Adipocyte (in vitro differentiated cells): Measurements from ENCODE around the gene RASA4.
"Not testable (repeated sequence)": the region's sequence is repeated elsewhere in the genome, so short reads cannot be mapped to it uniquely, and the experiment has no call there.

Experiments used
- DNase-seq: peaks from one replicate; pipeline ENCODE4 v3.0.0-alpha.2; 2015; ENCODE audit warnings: low read depth
- H3K27me3 ChIP-seq: replicated peaks from 2 replicates; pipeline ENCODE4 v1.7.0; 2013; ENCODE audit warnings: mild to moderate bottlenecking, low read length, moderate library complexity; ENCODE audit not compliant: control insufficient read depth, insufficient read depth
- H3K36me3 ChIP-seq: 2 replicates; pipeline ENCODE4 v1.7.0; 2013; ENCODE audit warnings: low read length, mild to moderate bottlenecking, moderate library complexity; ENCODE audit not compliant: control insufficient read depth, insufficient read depth, severe bottlenecking
- H3K4me1 ChIP-seq: 2 replicates; pipeline ENCODE4 v1.7.0; 2013; ENCODE audit warnings: mild to moderate bottlenecking, low read length, moderate library complexity; ENCODE audit not compliant: control insufficient read depth, insufficient read depth
- H3K4me3 ChIP-seq: 2 replicates; pipeline ENCODE4 v1.7.0; 2013; ENCODE audit warnings: mild to moderate bottlenecking, low read length, moderate library complexity
- H3K9ac ChIP-seq: 2 replicates; pipeline ENCODE4 v1.7.0; 2013; ENCODE audit warnings: mild to moderate bottlenecking, low read length, moderate library complexity
- H3K9me3 ChIP-seq: 2 replicates; pipeline ENCODE4 v1.7.0; 2013; ENCODE audit warnings: mild to moderate bottlenecking, low read length, moderate library complexity; ENCODE audit not compliant: control insufficient read depth

Gene RASA4

GRCh38 chr7:102618122-102618521 lies 1.6 kb upstream of the RASA4 start:
- not testable (repeated sequence) for H3K9me3 ChIP-seq, H3K36me3 ChIP-seq, H3K4me1 ChIP-seq, H3K9ac ChIP-seq, H3K4me3 ChIP-seq, H3K27me3 ChIP-seq, DNase-seq

- not testable (repeated sequence) for H3K4me3 ChIP-seq, H3K36me3 ChIP-seq, DNase-seq, H3K9ac ChIP-seq, H3K9me3 ChIP-seq, H3K4me1 ChIP-seq, H3K27me3 ChIP-seq
These were observed 626 bp downstream of the RASA4 start for GRCh38 chr7:102615930-102616329.

GRCh38 chr7:102614873-102615272 lies 1.7 kb downstream of the RASA4 start:
- H3K36me3 ChIP-seq: not testable (repeated sequence)

GRCh38 chr7:102614346-102614697 lies 2.2 kb downstream of the RASA4 start:
- not testable (repeated sequence) for H3K4me3 ChIP-seq, DNase-seq, H3K9ac ChIP-seq, H3K4me1 ChIP-seq, H3K36me3 ChIP-seq, H3K9me3 ChIP-seq, H3K27me3 ChIP-seq

More at GRCh38 chr7:102614873-102615272, 1.7 kb downstream of the RASA4 start:
- not testable (repeated sequence) for H3K4me3 ChIP-seq, H3K27me3 ChIP-seq, H3K9me3 ChIP-seq, H3K9ac ChIP-seq, DNase-seq, H3K4me1 ChIP-seq

GRCh38 chr7:102613575-102614345 lies 2.8 kb downstream of the RASA4 start:
- H3K9me3 ChIP-seq, DNase-seq: not testable (repeated sequence)

GRCh38 chr7:102611675-102612325 lies 4.8 kb downstream of the RASA4 start:
- not testable (repeated sequence) for H3K4me1 ChIP-seq, H3K9me3 ChIP-seq, H3K27me3 ChIP-seq, H3K9ac ChIP-seq, H3K4me3 ChIP-seq, H3K36me3 ChIP-seq
- peak; percentile 23 for DNase-seq

More at GRCh38 chr7:102613575-102614345, 2.8 kb downstream of the RASA4 start:
- not testable (repeated sequence) for H3K27me3 ChIP-seq, H3K9ac ChIP-seq, H3K4me1 ChIP-seq, H3K36me3 ChIP-seq, H3K4me3 ChIP-seq

GRCh38 chr7:102611013-102611674 lies 5.4 kb downstream of the RASA4 start:
- not testable (repeated sequence) for DNase-seq, H3K4me3 ChIP-seq, H3K9me3 ChIP-seq, H3K36me3 ChIP-seq, H3K27me3 ChIP-seq, H3K4me1 ChIP-seq, H3K9ac ChIP-seq

- not testable (repeated sequence) for H3K4me1 ChIP-seq, H3K4me3 ChIP-seq, H3K27me3 ChIP-seq, H3K36me3 ChIP-seq, H3K9me3 ChIP-seq, H3K9ac ChIP-seq, DNase-seq
These were observed 6.1 kb downstream of the RASA4 start for GRCh38 chr7:102610441-102610840.

GRCh38 chr7:102609734-102610133 lies 6.8 kb downstream of the RASA4 start:
- not testable (repeated sequence) for H3K4me3 ChIP-seq, H3K9me3 ChIP-seq, H3K4me1 ChIP-seq, H3K36me3 ChIP-seq, H3K27me3 ChIP-seq, DNase-seq, H3K9ac ChIP-seq

GRCh38 chr7:102606848-102607247 lies 9.7 kb downstream of the RASA4 start:
- H3K36me3 ChIP-seq, H3K9ac ChIP-seq, DNase-seq, H3K4me1 ChIP-seq, H3K4me3 ChIP-seq, H3K9me3 ChIP-seq, H3K27me3 ChIP-seq: not testable (repeated sequence)

- not testable (repeated sequence) for H3K9me3 ChIP-seq, H3K9ac ChIP-seq, H3K4me1 ChIP-seq, H3K27me3 ChIP-seq, H3K36me3 ChIP-seq, H3K4me3 ChIP-seq, DNase-seq
These were observed 12.0 kb downstream of the RASA4 start for GRCh38 chr7:102604431-102605145.
